OCI-LY1 (cell line): ENCODE results near the gene COX4I1.

Experiments used
- EZH2 ChIP-seq: fragments of 200-600 bp; sonication (generic), shearing (Covaris generic); IDR thresholded peaks from 2 replicates; pipeline ENCODE4 v1.8.0; 2017; ENCODE audit warnings: borderline replicate concordance, mixed run types, mild to moderate bottlenecking, antibody characterized with exemption, low read length, moderate library complexity, mixed read lengths
- TF ChIP-seq, protein P1 (sequence below): fragments of 200-600 bp; sonication (generic), shearing (Covaris generic); IDR thresholded peaks from 2 replicates; pipeline ENCODE4 v1.5.1; 2017; ENCODE audit warnings: mild to moderate bottlenecking, antibody characterized with exemption, low read length, moderate library complexity, mixed read lengths

DNA sequence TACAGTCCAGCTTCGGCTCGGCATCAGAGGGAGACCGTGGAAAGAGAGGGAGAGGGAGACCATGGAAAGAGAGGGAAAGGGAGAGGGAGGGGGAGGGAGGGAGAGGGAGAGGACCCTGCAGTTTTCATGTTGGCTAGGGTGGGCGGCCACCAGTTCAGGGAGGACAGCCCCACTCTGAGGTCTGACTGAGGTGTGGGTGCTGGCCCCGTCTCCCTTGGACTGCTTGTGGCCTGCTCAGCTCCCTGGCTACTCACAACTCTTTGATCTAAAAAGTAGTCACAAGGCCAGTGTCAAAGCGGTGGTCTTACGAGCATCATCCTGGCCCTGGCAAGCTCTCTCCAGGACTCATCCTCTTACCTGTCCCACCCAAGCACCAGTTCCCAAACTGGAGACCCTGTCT, 9.4 kb downstream of the COX4I1 start:
- no peak for TF ChIP-seq EZH2
- TF ChIP-seq, protein P1, sequence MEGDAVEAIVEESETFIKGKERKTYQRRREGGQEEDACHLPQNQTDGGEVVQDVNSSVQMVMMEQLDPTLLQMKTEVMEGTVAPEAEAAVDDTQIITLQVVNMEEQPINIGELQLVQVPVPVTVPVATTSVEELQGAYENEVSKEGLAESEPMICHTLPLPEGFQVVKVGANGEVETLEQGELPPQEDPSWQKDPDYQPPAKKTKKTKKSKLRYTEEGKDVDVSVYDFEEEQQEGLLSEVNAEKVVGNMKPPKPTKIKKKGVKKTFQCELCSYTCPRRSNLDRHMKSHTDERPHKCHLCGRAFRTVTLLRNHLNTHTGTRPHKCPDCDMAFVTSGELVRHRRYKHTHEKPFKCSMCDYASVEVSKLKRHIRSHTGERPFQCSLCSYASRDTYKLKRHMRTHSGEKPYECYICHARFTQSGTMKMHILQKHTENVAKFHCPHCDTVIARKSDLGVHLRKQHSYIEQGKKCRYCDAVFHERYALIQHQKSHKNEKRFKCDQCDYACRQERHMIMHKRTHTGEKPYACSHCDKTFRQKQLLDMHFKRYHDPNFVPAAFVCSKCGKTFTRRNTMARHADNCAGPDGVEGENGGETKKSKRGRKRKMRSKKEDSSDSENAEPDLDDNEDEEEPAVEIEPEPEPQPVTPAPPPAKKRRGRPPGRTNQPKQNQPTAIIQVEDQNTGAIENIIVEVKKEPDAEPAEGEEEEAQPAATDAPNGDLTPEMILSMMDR = no peak
